OCI-LY1 (cell line): Measurements from ENCODE around the gene LPCAT1.

Experiments
- H2AFZ ChIP-seq: fragments of 200-600 bp; sonication (generic), shearing (Covaris generic); 2 replicates; pipeline ENCODE4 v1.6.0; 2014; ENCODE audit warnings: antibody characterized with exemption, mild to moderate bottlenecking, low read length
- H3F3A ChIP-seq: fragments of 200-600 bp; sonication (generic), shearing (Covaris generic); 2 replicates; pipeline ENCODE4 v1.6.0; 2014; ENCODE audit warnings: mild to moderate bottlenecking, antibody characterized with exemption, low read length, moderate library complexity; ENCODE audit not compliant: insufficient read depth
- H3K27ac ChIP-seq: fragments of 200-600 bp; sonication (generic); 2 replicates; pipeline ENCODE4 v1.5.1; 2014; ENCODE audit warnings: low read length, mixed run types, mild to moderate bottlenecking, low read depth; ENCODE audit not compliant: poor library complexity, severe bottlenecking
- H3K27me3 ChIP-seq: fragments of 200-600 bp; sonication (generic); 2 replicates; pipeline ENCODE4 v1.6.0; 2014; ENCODE audit warnings: antibody characterized with exemption, mild to moderate bottlenecking, low read length, moderate library complexity; ENCODE audit not compliant: insufficient read depth
- H3K36me3 ChIP-seq: fragments of 200-600 bp; sonication (generic); 2 replicates; pipeline ENCODE4 v1.6.1; 2014; ENCODE audit warnings: mild to moderate bottlenecking, antibody characterized with exemption, low read length, moderate library complexity, mixed read lengths; ENCODE audit not compliant: insufficient read depth
- H3K4me1 ChIP-seq: fragments of 200-600 bp; sonication (generic); 2 replicates; pipeline ENCODE4 v1.5.1; 2014; ENCODE audit warnings: mild to moderate bottlenecking, low read length, moderate library complexity; ENCODE audit not compliant: insufficient read depth, severe bottlenecking
- H3K4me2 ChIP-seq: fragments of 200-600 bp; sonication (generic), shearing (Covaris generic); 2 replicates; pipeline ENCODE4 v1.6.1; 2014; ENCODE audit warnings: low read length
- H3K4me3 ChIP-seq: fragments of 200-600 bp; sonication (generic); 2 replicates; pipeline ENCODE4 v1.5.1; 2014; ENCODE audit warnings: low read length, low read depth, mild to moderate bottlenecking, mixed read lengths; ENCODE audit not compliant: poor library complexity, severe bottlenecking
- H3K79me2 ChIP-seq: fragments of 200-600 bp; shearing (Covaris generic); 2 replicates; pipeline ENCODE4 v1.6.1; 2016; ENCODE audit warnings: mixed run types, low read length, mixed read lengths; ENCODE audit not compliant: insufficient read depth
- H3K9ac ChIP-seq: fragments of 200-600 bp; sonication (generic), shearing (Covaris generic); 2 replicates; pipeline ENCODE4 v1.6.1; 2014; ENCODE audit warnings: mild to moderate bottlenecking, low read length, mixed read lengths
- H3K9me2 ChIP-seq: fragments of 200-600 bp; sonication (generic), shearing (Covaris generic); 2 replicates; pipeline ENCODE4 v1.6.1; 2014; ENCODE audit warnings: low read depth, mild to moderate bottlenecking, low read length, mixed read lengths
- H3K9me3 ChIP-seq: fragments of 200-600 bp; shearing (Covaris generic); 2 replicates; pipeline ENCODE4 v1.6.1; 2014; ENCODE audit warnings: low read length, mixed read lengths
- H4K20me1 ChIP-seq: fragments of 200-600 bp; sonication (generic), shearing (Covaris generic); 2 replicates; pipeline ENCODE4 v1.6.0; 2016; ENCODE audit warnings: mild to moderate bottlenecking, low read length; ENCODE audit not compliant: insufficient read depth
- EZH2 ChIP-seq: fragments of 200-600 bp; sonication (generic), shearing (Covaris generic); IDR thresholded peaks from 2 replicates; pipeline ENCODE4 v1.8.0; 2017; ENCODE audit warnings: borderline replicate concordance, mixed run types, mild to moderate bottlenecking, antibody characterized with exemption, low read length, moderate library complexity, mixed read lengths
- TF ChIP-seq, protein P1 (sequence below): fragments of 200-600 bp; sonication (generic), shearing (Covaris generic); IDR thresholded peaks from 2 replicates; pipeline ENCODE4 v1.5.1; 2017; ENCODE audit warnings: mild to moderate bottlenecking, antibody characterized with exemption, low read length, moderate library complexity, mixed read lengths

Gene LPCAT1

DNA sequence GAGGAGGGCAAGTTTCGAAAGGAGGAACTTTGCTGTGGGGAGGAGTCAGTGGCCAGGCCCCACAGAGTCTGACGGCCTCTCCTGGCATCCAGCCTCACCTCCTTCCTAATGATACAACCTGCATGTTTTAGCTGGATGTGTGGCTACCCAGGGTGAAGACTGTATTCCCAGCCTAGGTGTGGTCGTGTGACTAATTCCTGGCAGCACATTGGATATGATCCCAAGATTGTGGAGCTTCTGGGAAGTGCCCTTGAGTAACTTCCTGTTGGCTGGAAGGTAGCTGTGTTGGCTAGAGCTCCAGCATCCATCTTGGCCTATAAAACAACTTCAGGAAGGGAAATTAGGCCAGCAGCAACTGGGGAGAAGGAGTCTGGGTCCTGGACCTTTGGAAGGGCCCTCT is 19.0 kb upstream of the LPCAT1 start:
- no peaks in the 10 kb centered on the region for H3K36me3 ChIP-seq
- no peaks in the 10 kb centered on the region for H3K4me1 ChIP-seq
- H3K9me2 ChIP-seq = no peaks in the 10 kb centered on the region
- no peak overlapping the region for H3K9ac ChIP-seq
- H3K79me2 ChIP-seq = no peaks in the 10 kb centered on the region
- no peak overlapping the region for H3K27ac ChIP-seq
- H3F3A ChIP-seq = no peaks in the 10 kb centered on the region
- no peaks in the 10 kb centered on the region for H3K27me3 ChIP-seq
- H2AFZ ChIP-seq = no peak overlapping the region
- H3K4me2 ChIP-seq = no peak overlapping the region
- no peaks in the 10 kb centered on the region for H3K9me3 ChIP-seq
- TF ChIP-seq EZH2 = no peak
- TF ChIP-seq, protein P1, sequence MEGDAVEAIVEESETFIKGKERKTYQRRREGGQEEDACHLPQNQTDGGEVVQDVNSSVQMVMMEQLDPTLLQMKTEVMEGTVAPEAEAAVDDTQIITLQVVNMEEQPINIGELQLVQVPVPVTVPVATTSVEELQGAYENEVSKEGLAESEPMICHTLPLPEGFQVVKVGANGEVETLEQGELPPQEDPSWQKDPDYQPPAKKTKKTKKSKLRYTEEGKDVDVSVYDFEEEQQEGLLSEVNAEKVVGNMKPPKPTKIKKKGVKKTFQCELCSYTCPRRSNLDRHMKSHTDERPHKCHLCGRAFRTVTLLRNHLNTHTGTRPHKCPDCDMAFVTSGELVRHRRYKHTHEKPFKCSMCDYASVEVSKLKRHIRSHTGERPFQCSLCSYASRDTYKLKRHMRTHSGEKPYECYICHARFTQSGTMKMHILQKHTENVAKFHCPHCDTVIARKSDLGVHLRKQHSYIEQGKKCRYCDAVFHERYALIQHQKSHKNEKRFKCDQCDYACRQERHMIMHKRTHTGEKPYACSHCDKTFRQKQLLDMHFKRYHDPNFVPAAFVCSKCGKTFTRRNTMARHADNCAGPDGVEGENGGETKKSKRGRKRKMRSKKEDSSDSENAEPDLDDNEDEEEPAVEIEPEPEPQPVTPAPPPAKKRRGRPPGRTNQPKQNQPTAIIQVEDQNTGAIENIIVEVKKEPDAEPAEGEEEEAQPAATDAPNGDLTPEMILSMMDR = no peak
- no peak overlapping the region for H3K4me3 ChIP-seq
- no peaks in the 10 kb centered on the region for H4K20me1 ChIP-seq

DNA sequence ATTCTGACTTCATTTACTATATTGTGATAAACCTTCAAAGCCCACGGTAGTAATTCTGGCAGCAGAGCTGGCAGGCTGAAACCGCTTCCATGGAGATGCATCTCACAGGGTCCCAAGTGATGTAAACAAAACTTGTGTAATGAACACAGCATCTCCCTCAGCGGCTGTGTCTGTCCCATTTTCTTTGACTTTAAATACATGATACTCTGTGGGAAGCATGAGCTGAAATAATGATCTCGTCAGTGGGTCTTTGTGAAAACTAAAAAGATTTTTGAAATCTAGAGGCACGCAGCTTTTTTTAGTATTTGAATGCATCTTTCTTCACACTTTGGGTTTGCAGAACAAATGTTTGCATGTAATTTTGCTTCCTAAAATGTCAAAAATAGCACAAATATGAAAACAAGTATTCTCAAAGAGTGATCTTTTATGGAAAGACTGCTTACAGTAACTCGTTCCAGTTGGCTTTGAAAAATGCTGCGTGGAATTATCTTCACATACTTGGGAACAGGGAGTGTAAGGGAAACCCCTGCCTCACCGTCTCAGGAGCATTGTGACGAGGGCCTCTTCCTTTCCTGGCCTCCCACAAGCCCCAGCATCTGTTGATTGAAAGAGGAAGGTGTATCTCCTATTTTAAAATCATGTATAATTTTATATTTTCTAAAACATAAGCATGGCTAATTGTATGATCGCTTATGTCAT is 18.1 kb upstream of the LPCAT1 start:
- Histone ChIP-seq H3K27ac (no peak overlapping the region), H3K27me3 (no peaks in the 10 kb centered on the region), H3K4me2 (no peak overlapping the region), H3K4me3 (no peak overlapping the region), H2AFZ (no peak overlapping the region), H3K9me3 (no peaks in the 10 kb centered on the region), H3K4me1 (peaks cover 4% of the 10 kb centered on the region), H4K20me1 (no peaks in the 10 kb centered on the region), H3K9me2 (no peaks in the 10 kb centered on the region), H3K36me3 (no peaks in the 10 kb centered on the region), H3K79me2 (no peaks in the 10 kb centered on the region), H3K9ac (no peak overlapping the region), H3F3A (no peaks in the 10 kb centered on the region)
- TF ChIP-seq EZH2 = no peak
- TF ChIP-seq, protein P1 = no peak

DNA sequence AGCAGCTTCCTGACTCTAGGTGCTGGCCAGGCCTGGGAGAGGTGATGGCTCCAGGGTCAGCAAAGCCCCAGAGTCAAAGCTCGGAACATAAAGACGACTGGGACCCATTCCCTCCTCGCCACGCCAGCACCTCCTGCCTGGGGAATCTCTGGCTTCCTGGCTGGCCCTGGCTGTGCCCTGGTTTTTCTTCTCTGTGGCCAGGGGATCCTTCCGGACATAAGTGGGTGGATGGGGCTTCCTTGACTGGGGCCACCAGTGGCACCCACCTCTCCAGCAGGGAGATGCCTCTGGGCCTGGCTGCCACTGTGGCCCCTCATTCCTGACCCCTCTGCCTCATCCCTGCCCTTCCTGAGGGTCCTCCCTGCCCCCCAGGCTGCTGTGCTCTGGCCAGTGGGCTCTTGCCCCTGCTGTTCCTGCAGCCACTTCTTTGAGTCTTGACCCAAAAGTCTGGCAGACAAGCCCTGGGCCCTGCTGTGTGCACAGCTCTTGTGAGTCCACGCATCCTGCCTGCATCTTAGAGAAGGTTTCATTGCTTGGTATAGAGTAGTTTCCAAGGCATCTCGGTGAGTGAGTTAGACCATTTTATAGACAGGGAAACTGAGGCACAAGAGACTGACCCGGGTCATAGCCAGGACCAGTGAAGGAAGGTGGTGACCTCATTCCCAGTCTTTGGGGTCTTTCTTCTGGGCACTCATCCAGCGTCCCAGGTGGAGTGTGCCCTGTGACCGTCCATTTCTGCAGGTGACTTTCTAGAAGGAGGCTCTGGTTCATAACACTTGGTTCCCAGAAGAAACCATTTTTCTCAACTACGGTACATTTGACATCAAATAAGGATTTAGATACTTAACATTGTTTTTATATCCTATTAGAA is 17.3 kb upstream of the LPCAT1 start:
- Histone ChIP-seq H3K36me3 (no peaks in the 10 kb centered on the region), H2AFZ (no peak overlapping the region), H3K27me3 (no peaks in the 10 kb centered on the region), H3F3A (no peaks in the 10 kb centered on the region), H3K9me3 (no peaks in the 10 kb centered on the region), H3K79me2 (no peaks in the 10 kb centered on the region), H4K20me1 (no peaks in the 10 kb centered on the region), H3K9me2 (no peaks in the 10 kb centered on the region), H3K4me2 (no peak overlapping the region), H3K27ac (no peak overlapping the region), H3K9ac (no peak overlapping the region), H3K4me3 (no peak overlapping the region), H3K4me1 (peaks cover 12% of the 10 kb centered on the region)
- TF ChIP-seq, protein P1 = no peak
- no peak for TF ChIP-seq EZH2
